ENCODE measurements around the gene MUCL3. TPM values are rescaled to one million over a fixed set of nuclear protein-coding genes. Genes with fewer than 3 reads are reported as not detected.

The MUCL3 gene
- total and polyA plus RNA-seq, 2 of the 8 experiments (the other 6 are each of a cell fraction or from before 2014, with no cell fraction given) = 0.15 to 0.37 TPM

DNA sequence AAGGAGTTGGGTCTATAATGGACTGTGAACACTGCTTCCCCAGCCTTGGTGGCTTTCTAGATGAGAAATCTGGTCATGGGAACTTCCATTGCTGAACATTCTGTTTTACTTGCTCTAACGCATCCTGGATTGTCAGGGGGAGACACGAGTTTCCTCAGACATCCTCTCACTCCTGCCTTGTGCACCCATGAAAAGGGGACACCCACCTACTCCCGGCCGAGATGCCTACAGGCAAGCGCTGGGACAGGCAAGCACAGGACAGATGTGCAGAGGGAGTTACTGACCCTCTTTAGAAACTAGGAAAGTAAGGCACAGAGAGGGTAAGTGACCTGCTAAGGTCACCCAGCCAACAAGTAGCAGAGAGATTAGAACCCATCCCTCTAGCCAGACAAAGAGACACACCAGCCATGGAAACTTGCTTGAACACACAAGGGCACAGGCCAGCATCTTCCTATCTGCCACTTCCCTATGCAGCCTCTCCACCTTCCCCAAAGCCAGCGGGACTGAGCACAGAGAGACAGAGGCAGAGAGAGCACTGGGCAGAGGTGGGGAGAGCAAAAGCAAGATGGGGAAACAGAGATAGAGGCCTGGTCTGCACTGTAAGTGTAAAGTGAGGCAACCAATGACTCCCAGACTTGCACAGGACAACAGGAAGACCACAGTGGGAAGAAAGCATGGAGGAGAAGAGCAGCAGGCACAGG lies 8.0 kb upstream of the MUCL3 start:
- H2BK20ac ChIP-seq (ENCODE audit: low read length) = no peak overlapping the region
- H3K23ac ChIP-seq (ENCODE audit: insufficient read length) = no peak overlapping the region
- 92% methylated on average over 6 of the region's 6 CpGs; no CpG with 5 or more reads in 1 of the 2 experiments for whole genome bisulfite sequencing, 2 experiments (ENCODE audit: extremely low coverage in 1 of 2, insufficient coverage in 1 of 2, insufficient read length in 1 of 2, insufficient replicate concordance in 2 of 2, low coverage in 1 of 2, low lambda C conversion rate in 2 of 2, missing lambda C conversion rate in 1 of 2)
- H3K56ac ChIP-seq (replicated peaks; ENCODE audit: insufficient read length, low read depth, low read length) = no peak overlapping the region
- H3K18ac ChIP-seq (ENCODE audit: extremely low read depth, low read length) = no peak overlapping the region
- H3K23me2 ChIP-seq (ENCODE audit: low read depth, low read length) = 0 out of 2 replicates have a peak, but pooled peaks cover 4% of the 10 kb centered on the region
- H3K27me3 ChIP-seq (replicated peaks in 1 of 4; ENCODE audit: control insufficient read depth in 3 of 4, extremely low read depth in 1 of 4, insufficient read depth in 3 of 4, low read length in 3 of 4) = no peaks in the 10 kb centered on the region
- H2BK5ac ChIP-seq (ENCODE audit: low read depth, low read length) = no peak overlapping the region
- H4K20me1 ChIP-seq (replicated peaks in 1 of 2; ENCODE audit: control insufficient read depth in 1 of 2, insufficient read depth in 2 of 2, low read length in 2 of 2) = no peaks in the 10 kb centered on the region
- no peaks in the 10 kb centered on the region for H3K79me1 ChIP-seq (ENCODE audit: low read depth, low read length)
- H2BK15ac ChIP-seq (ENCODE audit: low read length) = no peak overlapping the region
- no peak for FAIRE-seq
- H3K9me3 ChIP-seq (ENCODE audit: insufficient read depth in 2 of 2, low read depth in 1 of 2, low read length in 1 of 2) = peaks cover 0 to 6% of the 10 kb centered on the region in 2 experiments; a peak in 2 of 4 replicates
- no peak overlapping the region for H3K9ac ChIP-seq (replicated peaks in 1 of 4; ENCODE audit: extremely low read depth in 1 of 4, low read depth in 3 of 4, low read length in 3 of 4)
- no peak for DNase-seq (ENCODE audit: low read depth in 1 of 2, low spot score in 2 of 2)
- H3K36me3 ChIP-seq (ENCODE audit: control insufficient read depth in 2 of 4, insufficient read depth in 4 of 4, low read length in 3 of 4) = peaks cover 0 to 3% (median 0%) of the 10 kb centered on the region in 4 experiments; a peak in 3 of 8 replicates
- no peak overlapping the region for H3K14ac ChIP-seq (ENCODE audit: insufficient read length)
- H2BK12ac ChIP-seq (ENCODE audit: low read depth, low read length) = no peak overlapping the region
- no peak overlapping the region for H4K91ac ChIP-seq (replicated peaks; ENCODE audit: insufficient read length, low read length)
- no peak overlapping the region for H3K4me3 ChIP-seq (ENCODE audit: extremely low read depth in 1 of 4, insufficient read depth in 2 of 4, low read depth in 3 of 4, low read length in 4 of 4)
- no peak overlapping the region for H4K5ac ChIP-seq (ENCODE audit: insufficient read length, low read depth, low read length)
- no peak overlapping the region for H2AK5ac ChIP-seq (ENCODE audit: low read depth, low read length)
- H2BK120ac ChIP-seq (replicated peaks; ENCODE audit: low read depth, low read length) = no peak overlapping the region
- no peak overlapping the region for H3K27ac ChIP-seq (ENCODE audit: low read depth, low read length)
- no peaks in the 10 kb centered on the region for H3K79me2 ChIP-seq (ENCODE audit: control insufficient read depth in 1 of 2, insufficient read depth in 2 of 2, low read length in 2 of 2)
- peaks cover 0 to 3% (median 0%) of the 10 kb centered on the region in 4 experiments; a peak in 1 of 7 replicates for H3K4me1 ChIP-seq (replicated peaks in 1 of 4; ENCODE audit: control insufficient read depth in 3 of 4, insufficient read depth in 4 of 4, low read length in 3 of 4)
- POLR2A ChIA-PET (ENCODE audit: partially characterized antibody) = interaction anchor here (1.5 kb wide), 1 partner anchor 10 kb away, joined by 4 read pairs; no protein-coding TSS in a partner anchor
- no peak overlapping the region for H2AFZ ChIP-seq (ENCODE audit: low read length)
- no peak overlapping the region for H4K8ac ChIP-seq (ENCODE audit: extremely low read depth, insufficient read depth, low read length)
- H3K4me2 ChIP-seq (ENCODE audit: insufficient read depth in 1 of 2, low read depth in 2 of 2, low read length in 2 of 2) = no peak overlapping the region
- CTCF ChIA-PET (ENCODE audit: partially characterized antibody) = interaction anchor here (1.6 kb wide), 2 partner anchors 18 to 155 kb away, joined by 4 to 11 read pairs; no protein-coding TSS in a partner anchor
- H3K4ac ChIP-seq (replicated peaks; ENCODE audit: insufficient read length, low read depth, low read length) = no peak overlapping the region
- TF ChIP-seq PHF8 (conservative IDR thresholded peaks at IDR 0.05; ENCODE audit: low read depth, low read length) (no peak), RAD21 (IDR thresholded peaks at IDR 0.05 in 1 of 2, conservative IDR thresholded peaks at IDR 0.05 in 1 of 2; ENCODE audit: low read depth in 2 of 2, low read length in 2 of 2) (no peak), ATF2 (IDR thresholded peaks at IDR 0.05; ENCODE audit: low read length) (no peak), NANOG (IDR thresholded peaks at IDR 0.05; ENCODE audit: insufficient read depth, low read depth, low read length, poor library complexity, severe bottlenecking) (no peak), CHD2 (IDR thresholded peaks at IDR 0.05; ENCODE audit: low read length) (no peak), CEBPB (IDR thresholded peaks at IDR 0.05; ENCODE audit: low read depth, low read length) (no peak), RXRA (IDR thresholded peaks at IDR 0.05; ENCODE audit: insufficient read depth, low read depth, low read length) (no peak), CBX5 (IDR thresholded peaks at IDR 0.05; ENCODE audit: low read depth, low read length) (no peak), JUND (IDR thresholded peaks at IDR 0.05; ENCODE audit: low read length) (no peak), SP2 (IDR thresholded peaks at IDR 0.05; ENCODE audit: low read length) (no peak)

Measured in H1 (cell line).